HUES48 (cell line): ENCODE measurements around the gene CYP2W1.

Source experiments
- H3K27ac ChIP-seq: one replicate; pipeline ENCODE4 v1.7.0; 2013; ENCODE audit warnings: low read depth, low read length, inconsistent platforms
- H3K27me3 ChIP-seq: 2 replicates; pipeline ENCODE4 v1.6.1; 2013; ENCODE audit warnings: mild to moderate bottlenecking, low read length; ENCODE audit not compliant: control insufficient read depth, insufficient read depth
- H3K36me3 ChIP-seq: 2 replicates; pipeline ENCODE4 v1.6.1; 2013; ENCODE audit warnings: low read length; ENCODE audit not compliant: control insufficient read depth, insufficient read depth
- H3K4me1 ChIP-seq: 2 replicates; pipeline ENCODE4 v1.6.1; 2013; ENCODE audit warnings: mild to moderate bottlenecking, low read length; ENCODE audit not compliant: control insufficient read depth, insufficient read depth
- H3K4me3 ChIP-seq: 2 replicates; pipeline ENCODE4 v1.5.1; 2013; ENCODE audit warnings: mild to moderate bottlenecking, low read depth, low read length
- H3K9ac ChIP-seq: 2 replicates; pipeline ENCODE4 v1.6.1; 2013; ENCODE audit warnings: mild to moderate bottlenecking, low read depth, low read length, moderate library complexity
- H3K9me3 ChIP-seq: 2 replicates; pipeline ENCODE4 v1.6.1; 2013; ENCODE audit warnings: low read length; ENCODE audit not compliant: control insufficient read depth, insufficient read depth

Gene CYP2W1

GRCh38 chr7:1008733-1009363, 25.9 kb downstream of the CYP2W1 start:
- no peak overlapping the region for H3K9ac ChIP-seq
- no peaks in the 10 kb centered on the region for H3K4me1 ChIP-seq
- H3K27me3 ChIP-seq: no peaks in the 10 kb centered on the region
- no peaks in the 10 kb centered on the region for H3K9me3 ChIP-seq
- H3K4me3 ChIP-seq: no peak overlapping the region
- no peak overlapping the region for H3K27ac ChIP-seq
- H3K36me3 ChIP-seq: peaks cover 10% of the 10 kb centered on the region; the same call in 1 of the 2 replicates

GRCh38 chr7:1009747-1010146, 26.8 kb downstream of the CYP2W1 start:
- Histone ChIP-seq H3K27ac (no peak overlapping the region), H3K27me3 (no peaks in the 10 kb centered on the region), H3K4me1 (no peaks in the 10 kb centered on the region), H3K4me3 (no peak overlapping the region), H3K9ac (no peak overlapping the region), H3K9me3 (no peaks in the 10 kb centered on the region), H3K36me3 (peaks cover 10% of the 10 kb centered on the region; the same call in 1 of the 2 replicates)

GRCh38 chr7:1010226-1010625, 27.2 kb downstream of the CYP2W1 start:
- no peak overlapping the region for H3K9ac ChIP-seq
- H3K9me3 ChIP-seq: no peaks in the 10 kb centered on the region
- H3K27me3 ChIP-seq: no peaks in the 10 kb centered on the region
- no peaks in the 10 kb centered on the region for H3K4me1 ChIP-seq
- peaks cover 10% of the 10 kb centered on the region; the same call in 1 of the 2 replicates for H3K36me3 ChIP-seq
- no peak overlapping the region for H3K4me3 ChIP-seq
- no peak overlapping the region for H3K27ac ChIP-seq

GRCh38 chr7:1011297-1012003, 28.5 kb downstream of the CYP2W1 start:
- Histone ChIP-seq H3K36me3 (peaks cover 10% of the 10 kb centered on the region; the same call in 1 of the 2 replicates), H3K27me3 (no peaks in the 10 kb centered on the region), H3K9ac (no peak overlapping the region), H3K4me3 (no peak overlapping the region), H3K9me3 (no peaks in the 10 kb centered on the region), H3K27ac (no peak overlapping the region), H3K4me1 (no peaks in the 10 kb centered on the region)

- Histone ChIP-seq H3K4me1 (no peaks in the 10 kb centered on the region), H3K27me3 (no peaks in the 10 kb centered on the region), H3K36me3 (peaks cover 8% of the 10 kb centered on the region; the same call in 1 of the 2 replicates), H3K4me3 (no peak overlapping the region), H3K27ac (no peak overlapping the region), H3K9ac (no peak overlapping the region), H3K9me3 (no peaks in the 10 kb centered on the region)
Measured at GRCh38 chr7:1012004-1012715, 29.2 kb downstream of the CYP2W1 start.

- Histone ChIP-seq H3K27ac (no peak overlapping the region), H3K9me3 (no peaks in the 10 kb centered on the region), H3K27me3 (no peaks in the 10 kb centered on the region), H3K4me1 (no peaks in the 10 kb centered on the region), H3K9ac (no peak overlapping the region), H3K36me3 (peaks cover 7% of the 10 kb centered on the region; the same call in 1 of the 2 replicates), H3K4me3 (no peak overlapping the region)
Measured at GRCh38 chr7:1012716-1013095, 29.7 kb downstream of the CYP2W1 start.

GRCh38 chr7:1013581-1013980, 30.6 kb downstream of the CYP2W1 start:
- Histone ChIP-seq H3K9ac (no peak overlapping the region), H3K27ac (no peak overlapping the region), H3K9me3 (no peaks in the 10 kb centered on the region), H3K36me3 (peaks cover 7% of the 10 kb centered on the region; the same call in 1 of the 2 replicates), H3K27me3 (no peaks in the 10 kb centered on the region), H3K4me1 (no peaks in the 10 kb centered on the region), H3K4me3 (no peak overlapping the region)

GRCh38 chr7:1014681-1015080, 31.7 kb downstream of the CYP2W1 start:
- no peak overlapping the region for H3K4me3 ChIP-seq

GRCh38 chr7:1015196-1016121, 32.5 kb downstream of the CYP2W1 start:
- no peaks in the 10 kb centered on the region for H3K36me3 ChIP-seq
- H3K27ac ChIP-seq: no peak overlapping the region
- no peak overlapping the region for H3K9ac ChIP-seq
- no peaks in the 10 kb centered on the region for H3K9me3 ChIP-seq
- H3K4me3 ChIP-seq: no peak overlapping the region
- no peaks in the 10 kb centered on the region for H3K27me3 ChIP-seq
- no peaks in the 10 kb centered on the region for H3K4me1 ChIP-seq

More at GRCh38 chr7:1014681-1015080, 31.7 kb downstream of the CYP2W1 start:
- H3K36me3 ChIP-seq: 0 out of 2 replicates have a peak, but pooled peaks cover 3% of the 10 kb centered on the region
- no peaks in the 10 kb centered on the region for H3K4me1 ChIP-seq
- no peak overlapping the region for H3K9ac ChIP-seq
- H3K27me3 ChIP-seq: no peaks in the 10 kb centered on the region
- H3K9me3 ChIP-seq: no peaks in the 10 kb centered on the region
- H3K27ac ChIP-seq: no peak overlapping the region
